Heart left ventricle (tissue), 16 donors: ENCODE measurements around the gene TERC. TPM values are rescaled to one million over a fixed set of nuclear protein-coding genes. Genes with fewer than 3 reads are reported as not detected.
"Not testable (repeated sequence)": the region's sequence is repeated elsewhere in the genome, so short reads cannot be mapped to it uniquely, and the experiment has no call there.

Source experiments
- ATAC-seq, 4 donors: fragments of 200-7000 bp; cut with Tn5 transposase; one replicate each; pipeline ENCODE4 v1.9.1; 2020 to 2022; ENCODE audit warnings: moderate library complexity in 4 of 4, mild to moderate bottlenecking in 3 of 4, moderate number of reproducible peaks in 1 of 4
- DNase-seq, 5 donors: peaks; one replicate each; pipeline ENCODE4 v3.0.0-alpha.2; 2020
- H3K27ac ChIP-seq, 12 donors: fragments of 200-600 bp; sonication (generic) in 4 of 12; one replicate each; pipeline versions ENCODE4 v1.5.0 to v1.8.0; 2016 to 2022; ENCODE audit warnings: mild to moderate bottlenecking in 2 of 12
- H3K27me3 ChIP-seq, 9 donors: fragments of 200-600 bp; sonication (generic) in 2 of 9; one replicate each; pipeline versions ENCODE4 v1.5.1 to v1.8.0; 2016 to 2022; ENCODE audit warnings: mild to moderate bottlenecking in 3 of 9
- H3K36me3 ChIP-seq, 9 donors: fragments of 200-600 bp; sonication (generic) in 2 of 9; one replicate each; pipeline versions ENCODE4 v1.5.0 to v1.8.0; 2018 to 2022; ENCODE audit warnings: mild to moderate bottlenecking in 2 of 9
- H3K4me1 ChIP-seq, 12 donors: fragments of 200-600 bp; sonication (generic) in 4 of 12; one replicate each; pipeline versions ENCODE4 v1.5.0 to v1.8.0; 2016 to 2022; ENCODE audit warnings: mild to moderate bottlenecking in 3 of 12
- H3K4me3 ChIP-seq, 12 donors: fragments of 200-600 bp; sonication (generic) in 4 of 12; one replicate each; pipeline versions ENCODE4 v1.5.0 to v1.8.0; 2017 to 2022; ENCODE audit warnings: mild to moderate bottlenecking in 9 of 12, moderate library complexity in 4 of 12
- H3K9me3 ChIP-seq, 12 donors: fragments of 200-600 bp; sonication (generic) in 4 of 12; one replicate each; pipeline versions ENCODE4 v1.5.0 to v1.8.0; 2016 to 2022; ENCODE audit warnings: mild to moderate bottlenecking in 1 of 12
- CTCF ChIP-seq, 12 donors: fragments of 200-600 bp; sonication (generic) in 4 of 12; IDR thresholded peaks; one replicate each; pipeline versions ENCODE4 v1.5.0 to v1.8.0; 2018 to 2022; ENCODE audit warnings: antibody characterized with exemption in 12 of 12, mild to moderate bottlenecking in 5 of 12
- POLR2A ChIP-seq, 2 donors: fragments of 450-650 bp; IDR thresholded peaks; one replicate each; pipeline ENCODE4 v1.6.1; 2017; ENCODE audit warnings: antibody characterized with exemption in 2 of 2, mild to moderate bottlenecking in 2 of 2, moderate library complexity in 2 of 2
- WGBS, 4 donors: extraction: QIAGEN DNeasy Blood & Tissue Kit in 2 of 4; methylation state at CpG; one replicate each; pipeline versions ENCODE4 v1.1.5 to v1.1.7; 2013 to 2018; 5-methylcytosine and 5-hydroxymethylcytosine counted together
- intact Hi-C, 10 donors: fragments of 100-400 bp; cut with DNase I; formaldehyde crosslinking; loops; one replicate each; pipeline versions ENCODE4 v1.11.1 to v1.14.2; 2022
- polyA plus RNA-seq, 2 donors: library from polyadenylated mRNA; stranded (reverse); fragments of 200-250 nt; gene quantifications; one replicate each; pipeline ENCODE4 v1.2.3, GENCODE V29; 2013
- total RNA-seq, 9 donors: library from RNA; depleted of rRNA in 2 of 9; stranded (reverse); fragments of >200 nt in 2 of 9; fragmentation: NEBNext Ultra II Directional in 3 of 9; extraction: Animal tissue kit (Norgen Biotek cat#: 25700) in 3 of 9; gene quantifications; one replicate each; pipeline versions ENCODE4 v1.1.0 to v1.2.4, GENCODE V29; 2016 to 2023
- donor health status: ischemic (EF 13 %, LVEDD 7.1; RV severe dilation, severe dysfunction).
- donor health status: healthy with polysubstance abuse.
- donor health status: DM: no; HTN: yes; CAD: no.
- donor health status: DM: no; HTN: no; CAD: no.
- donor health status: ischemic (EF 25% LVEDD 6.9; RV normal size, moderate dysfunction).
- donor health status: ischemic (EF 25% LVEDD 5.7; RV mildly dilated, moderate dysfunction).
- donor health status: healthy.
- donor health status: DM: yes; HTN: yes; CAD: no.
- donor health status: ischemic (EF 35%, LVEDD 5.7; RV mildly dilated, moderate dysfunction).
- donor health status: nonischemic (EF 11% LVEDD 7.7; RV severe dilation, severe dysfunction).
- donor health status: DM: yes; HTN: yes; CAD: no.
- donor health status: PGD.
- donor health status: ischemic (EF 29% LVEDD 5.4; RV normal size, mild dysfunction).
- donor health status: nonischemic (EF 23%, LVEDD 6.1; RV moderate dilation, normal function).

Gene TERC
- total and polyA plus RNA-seq, 11 donors, result 1.0 to 60.8 (median 3.1) TPM; not detected in 4

- intact Hi-C loops, result loop anchor here in 6 of 10 donors (10.0 kb wide), 5 partner anchors 592 to 882 kb away; no protein-coding TSS in a partner anchor
- ATAC-seq (no peak), DNase-seq (no peak)
- TF ChIP-seq POLR2A (IDR thresholded peaks at IDR 0.05), result no peak
- Histone ChIP-seq H3K36me3 (no peaks in the 10 kb centered on the region), H3K9me3 (no peaks in the 10 kb centered on the region), H3K27me3 (peaks cover 0 to 12% (median 6%) of the 10 kb centered on the region in 9 donors), H3K4me1 (peaks cover 0 to 4% (median 0%) of the 10 kb centered on the region in 12 donors), H3K27ac (no peak overlapping the region), H3K4me3 (no peak overlapping the region)
- 57 to 72% (median 63%) methylated on average over 6 of the region's 6 CpGs for WGBS, 4 donors
Measured at GRCh38 chr3:169746924-169747323, 17.9 kb downstream of the TERC start.

GRCh38 chr3:169744366-169745054 lies 20.4 kb downstream of the TERC start:
- no peak for ATAC-seq

GRCh38 chr3:169739067-169739466 lies 25.8 kb downstream of the TERC start:
- H3K4me1 ChIP-seq, result peaks cover 0 to under 1% (median 0%) of the 10 kb centered on the region in 12 donors
- WGBS, 4 donors, result 63 to 75% (median 66%) methylated on average over 2 of the region's 2 CpGs
- H3K9me3 ChIP-seq, result peaks cover 0 to 32% (median 7%) of the 10 kb centered on the region in 12 donors
- DNase-seq (no peak), ATAC-seq (no peak)
- H3K36me3 ChIP-seq, result no peaks in the 10 kb centered on the region
- no peak overlapping the region for H3K4me3 ChIP-seq
- intact Hi-C loops, result no loop called here
- no peaks in the 10 kb centered on the region for H3K27me3 ChIP-seq
- no peak overlapping the region for H3K27ac ChIP-seq
- TF ChIP-seq POLR2A (IDR thresholded peaks at IDR 0.05), result no peak
- no peak for TF ChIP-seq CTCF (IDR thresholded peaks at IDR 0.05)

More at GRCh38 chr3:169744366-169745054, 20.4 kb downstream of the TERC start:
- intact Hi-C loops, result loop anchor here in 7 of 10 donors (2.0 to 10.0 kb wide), 12 partner anchors 77 to 880 kb away; no protein-coding TSS in a partner anchor
- Histone ChIP-seq H3K36me3 (no peaks in the 10 kb centered on the region), H3K9me3 (no peaks in the 10 kb centered on the region), H3K4me1 (peaks cover 0 to 4% (median 0%) of the 10 kb centered on the region in 12 donors), H3K27me3 (peaks cover 0 to 12% (median 3%) of the 10 kb centered on the region in 9 donors), H3K27ac (no peak overlapping the region), H3K4me3 (no peak overlapping the region)
- TF ChIP-seq CTCF (IDR thresholded peaks at IDR 0.05) (peak; percentile 25 to 64 (median 49)), POLR2A (IDR thresholded peaks at IDR 0.05) (no peak)
- DNase-seq, result no peak
- WGBS, 4 donors, result 1 to 98% (median 43%) methylated on average over 1 of the region's 1 CpG

- H3K27ac ChIP-seq, ATAC-seq, H3K36me3 ChIP-seq, DNase-seq, H3K4me1 ChIP-seq, H3K27me3 ChIP-seq, intact Hi-C loops, H3K4me3 ChIP-seq: not testable (repeated sequence)
- H3K9me3 ChIP-seq, result peaks cover 0 to 48% (median 18%) of the 10 kb centered on the region in 12 donors
Measured at GRCh38 chr3:169731857-169732256, 33.0 kb downstream of the TERC start.

- no peaks in the 10 kb centered on the region for H3K4me1 ChIP-seq
- TF ChIP-seq CTCF (IDR thresholded peaks at IDR 0.05) (no peak), POLR2A (IDR thresholded peaks at IDR 0.05) (no peak)
- DNase-seq, result no peak
- ATAC-seq, result no peak
- no peaks in the 10 kb centered on the region for H3K9me3 ChIP-seq
- intact Hi-C loops, result no loop called here
- no peaks in the 10 kb centered on the region for H3K27me3 ChIP-seq
- no peak overlapping the region for H3K4me3 ChIP-seq
- no peak overlapping the region for H3K27ac ChIP-seq
- no peaks in the 10 kb centered on the region for H3K36me3 ChIP-seq
Measured at GRCh38 chr3:169722724-169723123, 42.1 kb downstream of the TERC start.

GRCh38 chr3:169718415-169718814 lies 46.4 kb downstream of the TERC start:
- intact Hi-C loops, H3K4me3 ChIP-seq, ATAC-seq, H3K36me3 ChIP-seq, H3K9me3 ChIP-seq, DNase-seq, H3K4me1 ChIP-seq, H3K27me3 ChIP-seq, H3K27ac ChIP-seq: not testable (repeated sequence)
- WGBS, 4 donors, result 91 to 97% (median 95%) methylated on average over 3 to 4 of the region's 4 CpGs
